Measurements from ENCODE around the gene CYB5R3.
"Not testable (repeated sequence)": the region's sequence is repeated elsewhere in the genome, so short reads cannot be mapped to it uniquely, and the experiment has no call there.

GRCh38 chr22:42575996-42576574, 73.1 kb downstream of the CYB5R3 start:
- not testable (repeated sequence) for TF ChIP-seq POLR2A, CTCF (IDR thresholded peaks at IDR 0.05)
